ENCODE data around the gene CMTM3. TPM values are rescaled to one million over a fixed set of nuclear protein-coding genes. Genes with fewer than 3 reads are reported as not detected.

Gene CMTM3
- total and polyA plus RNA-seq, 2 of the 4 experiments (the other 2 are of a cell fraction), result 4.5 to 35.5 TPM

DNA sequence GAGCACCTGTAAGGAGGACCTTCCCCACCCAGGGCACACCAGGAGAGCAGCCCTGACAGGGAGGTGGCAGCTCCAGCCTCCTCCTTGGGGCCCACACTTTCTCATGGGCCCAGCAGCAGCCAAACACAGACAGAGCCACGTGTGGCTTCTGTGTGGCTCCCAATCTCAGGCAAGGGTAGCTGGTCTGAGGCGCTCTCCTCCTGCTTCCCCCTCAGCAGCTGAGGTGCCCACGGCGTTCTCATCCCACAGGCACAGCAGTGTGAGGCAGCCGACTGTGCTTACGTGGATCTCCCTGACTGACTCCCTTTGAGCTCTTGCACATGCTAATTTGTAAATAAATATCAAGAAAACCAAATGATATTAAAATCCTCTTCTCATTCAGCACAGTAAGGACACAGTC lies 30.9 kb downstream of the CMTM3 start:
- no peak overlapping the region for H2BK5ac ChIP-seq (ENCODE audit: low read depth, low read length, poor library complexity, severe bottlenecking)
- no peak overlapping the region for H3K27ac ChIP-seq (ENCODE audit: insufficient read depth, low read length)
- H3K9me3 ChIP-seq (ENCODE audit: control insufficient read depth, insufficient read depth, low read length), result no peaks in the 10 kb centered on the region
- no peak for ATAC-seq (ENCODE audit: low read depth)
- in situ Hi-C loops (cut with MboI; ENCODE audit: low sequenced_read_pairs) (no loop called here), dilution Hi-C loops (cut with HindIII; ENCODE audit: low sequenced_read_pairs, unreplicated experiment) (no loop called here), intact Hi-C loops (cut with micrococcal nuclease) (no loop called here)
- no peak overlapping the region for H2BK20ac ChIP-seq (ENCODE audit: low read depth, low read length)
- no peaks in the 10 kb centered on the region for H3K79me1 ChIP-seq (ENCODE audit: low read depth in 1 of 2, low read length in 2 of 2)
- H3K4me3 ChIP-seq (ENCODE audit: insufficient read depth, low read depth, low read length), result no peak overlapping the region
- H3K4me2 ChIP-seq (ENCODE audit: low read depth, low read length), result no peak overlapping the region
- H3K14ac ChIP-seq (replicated peaks; ENCODE audit: low read depth, low read length), result no peak overlapping the region
- no peak overlapping the region for H2AFZ ChIP-seq (replicated peaks; ENCODE audit: low read length, poor library complexity)
- no peak overlapping the region for H3K23ac ChIP-seq (ENCODE audit: low read depth, low read length)
- H3K18ac ChIP-seq (ENCODE audit: low read depth, low read length), result no peak overlapping the region
- no peak overlapping the region for H4K8ac ChIP-seq (ENCODE audit: low read depth in 2 of 2, low read length in 2 of 2)
- no peaks in the 10 kb centered on the region for H3K27me3 ChIP-seq (ENCODE audit: control insufficient read depth, insufficient read depth, low read length)
- H3K4ac ChIP-seq (ENCODE audit: low read depth, low read length), result no peak overlapping the region
- no peak overlapping the region for H3K56ac ChIP-seq (ENCODE audit: extremely low read depth, insufficient read depth, low read length)
- BruUV-seq (replicated peaks), result no TSS peak
- H3K9ac ChIP-seq (ENCODE audit: low read depth, low read length), result no peak overlapping the region
- no peak overlapping the region for H4K91ac ChIP-seq (ENCODE audit: insufficient read depth, low read depth, low read length)
- H3K4me1 ChIP-seq (ENCODE audit: control insufficient read depth, insufficient read depth, low read length), result peaks cover 8% of the 10 kb centered on the region; the same call in 1 of the 2 replicates
- WGBS, 2 experiments (ENCODE audit: extremely low coverage in 2 of 2, insufficient read length in 1 of 2), result no CpG with 5 or more reads among the region's 6 CpGs
- ChIA-PET CTCF (interaction anchor here (4.3 kb wide), 1 partner anchor 15 kb away, joined by 18 read pairs; no protein-coding TSS in a partner anchor), POLR2A (ENCODE audit: unreplicated experiment) (no interaction called here)
- H2BK120ac ChIP-seq (ENCODE audit: low read depth, low read length), result no peak overlapping the region
- no peak overlapping the region for H2AK5ac ChIP-seq (ENCODE audit: low read depth, low read length)
- H3K36me3 ChIP-seq (ENCODE audit: control insufficient read depth, insufficient read depth, low read length), result no peaks in the 10 kb centered on the region
- no peak overlapping the region for H2AK9ac ChIP-seq (replicated peaks; ENCODE audit: low read depth, low read length, poor library complexity)
- no peak overlapping the region for H4K5ac ChIP-seq (ENCODE audit: low read depth, low read length)
- peaks cover 6% of the 10 kb centered on the region; the same call in 1 of the 2 replicates for H3K9me1 ChIP-seq (ENCODE audit: insufficient read depth, low read length)
- TF ChIP-seq CEBPB (IDR thresholded peaks at IDR 0.05; ENCODE audit: low read depth, low read length) (no peak), MXI1 (IDR thresholded peaks at IDR 0.05; ENCODE audit: borderline replicate concordance, low read depth, low read length) (no peak), BHLHE40 (IDR thresholded peaks at IDR 0.05; ENCODE audit: low read depth, low read length) (no peak), MAFK (IDR thresholded peaks at IDR 0.05; ENCODE audit: low read depth, low read length) (no peak), NFE2L2 (IDR thresholded peaks at IDR 0.05; ENCODE audit: low read depth, low read length) (no peak), RCOR1 (IDR thresholded peaks at IDR 0.05; ENCODE audit: insufficient replicate concordance, low read length) (no peak), MAZ (IDR thresholded peaks at IDR 0.05; ENCODE audit: borderline replicate concordance, low read depth, low read length) (no peak), RFX5 (IDR thresholded peaks at IDR 0.05; ENCODE audit: low read depth, low read length) (no peak), FOS (IDR thresholded peaks at IDR 0.05; ENCODE audit: low read depth, low read length) (no peak), RAD21 (IDR thresholded peaks at IDR 0.05; ENCODE audit: low read length) (no peak), SMC3 (IDR thresholded peaks at IDR 0.05; ENCODE audit: low read depth, low read length) (no peak), POLR2A (IDR thresholded peaks at IDR 0.05; ENCODE audit: low read depth, low read length) (no peak), CHD1 (IDR thresholded peaks at IDR 0.05; ENCODE audit: low read depth, low read length) (no peak)
- TF ChIP-seq, protein P1, sequence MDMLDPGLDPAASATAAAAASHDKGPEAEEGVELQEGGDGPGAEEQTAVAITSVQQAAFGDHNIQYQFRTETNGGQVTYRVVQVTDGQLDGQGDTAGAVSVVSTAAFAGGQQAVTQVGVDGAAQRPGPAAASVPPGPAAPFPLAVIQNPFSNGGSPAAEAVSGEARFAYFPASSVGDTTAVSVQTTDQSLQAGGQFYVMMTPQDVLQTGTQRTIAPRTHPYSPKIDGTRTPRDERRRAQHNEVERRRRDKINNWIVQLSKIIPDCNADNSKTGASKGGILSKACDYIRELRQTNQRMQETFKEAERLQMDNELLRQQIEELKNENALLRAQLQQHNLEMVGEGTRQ (IDR thresholded peaks at IDR 0.05; ENCODE audit: low read depth, low read length), result no peak
- TF ChIP-seq, protein P2, sequence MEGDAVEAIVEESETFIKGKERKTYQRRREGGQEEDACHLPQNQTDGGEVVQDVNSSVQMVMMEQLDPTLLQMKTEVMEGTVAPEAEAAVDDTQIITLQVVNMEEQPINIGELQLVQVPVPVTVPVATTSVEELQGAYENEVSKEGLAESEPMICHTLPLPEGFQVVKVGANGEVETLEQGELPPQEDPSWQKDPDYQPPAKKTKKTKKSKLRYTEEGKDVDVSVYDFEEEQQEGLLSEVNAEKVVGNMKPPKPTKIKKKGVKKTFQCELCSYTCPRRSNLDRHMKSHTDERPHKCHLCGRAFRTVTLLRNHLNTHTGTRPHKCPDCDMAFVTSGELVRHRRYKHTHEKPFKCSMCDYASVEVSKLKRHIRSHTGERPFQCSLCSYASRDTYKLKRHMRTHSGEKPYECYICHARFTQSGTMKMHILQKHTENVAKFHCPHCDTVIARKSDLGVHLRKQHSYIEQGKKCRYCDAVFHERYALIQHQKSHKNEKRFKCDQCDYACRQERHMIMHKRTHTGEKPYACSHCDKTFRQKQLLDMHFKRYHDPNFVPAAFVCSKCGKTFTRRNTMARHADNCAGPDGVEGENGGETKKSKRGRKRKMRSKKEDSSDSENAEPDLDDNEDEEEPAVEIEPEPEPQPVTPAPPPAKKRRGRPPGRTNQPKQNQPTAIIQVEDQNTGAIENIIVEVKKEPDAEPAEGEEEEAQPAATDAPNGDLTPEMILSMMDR (conservative IDR thresholded peaks at IDR 0.05; ENCODE audit: low read depth, low read length), result no peak
- TF ChIP-seq, protein P3, sequence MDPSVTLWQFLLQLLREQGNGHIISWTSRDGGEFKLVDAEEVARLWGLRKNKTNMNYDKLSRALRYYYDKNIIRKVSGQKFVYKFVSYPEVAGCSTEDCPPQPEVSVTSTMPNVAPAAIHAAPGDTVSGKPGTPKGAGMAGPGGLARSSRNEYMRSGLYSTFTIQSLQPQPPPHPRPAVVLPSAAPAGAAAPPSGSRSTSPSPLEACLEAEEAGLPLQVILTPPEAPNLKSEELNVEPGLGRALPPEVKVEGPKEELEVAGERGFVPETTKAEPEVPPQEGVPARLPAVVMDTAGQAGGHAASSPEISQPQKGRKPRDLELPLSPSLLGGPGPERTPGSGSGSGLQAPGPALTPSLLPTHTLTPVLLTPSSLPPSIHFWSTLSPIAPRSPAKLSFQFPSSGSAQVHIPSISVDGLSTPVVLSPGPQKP (IDR thresholded peaks at IDR 0.05; ENCODE audit: borderline replicate concordance, low read depth, low read length), result no peak
- DNase-seq, result no peak
- H2BK15ac ChIP-seq (ENCODE audit: low read depth, low read length), result no peak overlapping the region
- H4K20me1 ChIP-seq (ENCODE audit: insufficient read depth, low read length), result no peaks in the 10 kb centered on the region
